Neural cell (in vitro differentiated cells): ENCODE results near the gene MIPOL1. TPM values are rescaled to one million over a fixed set of nuclear protein-coding genes. Genes with fewer than 3 reads are reported as not detected.

Experiments used
- H2AFZ ChIP-seq: fragments of 200-600, 300-800 bp; sonication (generic), shearing (Covaris generic); 2 replicates; pipeline ENCODE4 v1.6.0; 2014; ENCODE audit warnings: low read depth, mild to moderate bottlenecking, antibody characterized with exemption, low read length, moderate library complexity
- H3F3A ChIP-seq: fragments of 200-600 bp; shearing (Covaris generic); 2 replicates; pipeline ENCODE4 v1.6.1; 2016; ENCODE audit warnings: mild to moderate bottlenecking, moderate library complexity, mixed read lengths, antibody characterized with exemption, low read length; ENCODE audit not compliant: insufficient read depth, poor library complexity, severe bottlenecking
- H3K27ac ChIP-seq: fragments of 200-600, 300-800 bp; sonication (generic), shearing (Covaris generic); 2 replicates; pipeline ENCODE4 v1.5.1; 2014; ENCODE audit warnings: mild to moderate bottlenecking, low read length, moderate library complexity
- H3K27me3 ChIP-seq: fragments of 300-800, 200-600 bp; sonication (generic), shearing (Covaris generic); 2 replicates; pipeline ENCODE4 v1.6.0; 2014; ENCODE audit warnings: mild to moderate bottlenecking, low read depth, low read length, moderate library complexity; ENCODE audit not compliant: insufficient read depth
- H3K36me3 ChIP-seq: fragments of 300-800, 200-600 bp; sonication (generic), shearing (Covaris generic); 2 replicates; pipeline ENCODE4 v1.5.1; 2014; ENCODE audit warnings: mild to moderate bottlenecking, antibody characterized with exemption, low read length, moderate library complexity; ENCODE audit not compliant: insufficient read depth
- H3K4me2 ChIP-seq: fragments of 300-800, 200-600 bp; sonication (generic), shearing (Covaris generic); 2 replicates; pipeline ENCODE4 v1.6.0; 2014; ENCODE audit warnings: mild to moderate bottlenecking, low read length
- H3K4me3 ChIP-seq: fragments of 300-800, 200-600 bp; sonication (generic), shearing (Covaris generic); 2 replicates; pipeline ENCODE4 v1.5.1; 2014; ENCODE audit warnings: mild to moderate bottlenecking, low read length, moderate library complexity
- H3K79me2 ChIP-seq: fragments of 200-600 bp; shearing (Covaris generic); replicated peaks from 2 replicates; pipeline ENCODE4 v1.6.0; 2014; ENCODE audit warnings: mild to moderate bottlenecking, low read length, moderate library complexity; ENCODE audit not compliant: insufficient read depth
- H3K9ac ChIP-seq: fragments of 300-800, 200-600 bp; sonication (generic), shearing (Covaris generic); 2 replicates; pipeline ENCODE4 v1.6.1; 2016; ENCODE audit warnings: mild to moderate bottlenecking, low read length, mixed read lengths
- H3K9me2 ChIP-seq: fragments of 200-600 bp; shearing (Covaris generic); 2 replicates; pipeline ENCODE4 v1.6.1; 2016; ENCODE audit warnings: mild to moderate bottlenecking, low read length, mixed read lengths; ENCODE audit not compliant: insufficient read depth
- H3K9me3 ChIP-seq: fragments of 200-600, 300-800 bp; sonication (generic), shearing (Covaris generic); 2 replicates; pipeline ENCODE4 v1.6.1; 2016; ENCODE audit warnings: mild to moderate bottlenecking, mixed run types, low read length, moderate library complexity, mixed read lengths
- H4K20me1 ChIP-seq: fragments of 200-600 bp; shearing (Covaris generic); 2 replicates; pipeline ENCODE4 v1.6.1; 2016; ENCODE audit warnings: mild to moderate bottlenecking, mixed run types; ENCODE audit not compliant: insufficient read depth
- EP300 ChIP-seq: fragments of 450-650 bp; conservative IDR thresholded peaks from 2 replicates; pipeline ENCODE4 v1.6.1; 2014; ENCODE audit warnings: antibody characterized with exemption, mild to moderate bottlenecking, moderate library complexity; ENCODE audit not compliant: poor library complexity, severe bottlenecking
- EZH2 ChIP-seq: fragments of 200-600, 300-800 bp; shearing (Covaris generic), sonication (generic); IDR thresholded peaks from 2 replicates; pipeline ENCODE4 v1.6.1; 2014; ENCODE audit warnings: antibody characterized with exemption, low read length, borderline replicate concordance, mild to moderate bottlenecking; ENCODE audit not compliant: insufficient read depth, poor library complexity, severe bottlenecking
- MXI1 ChIP-seq: fragments of 450-650 bp; conservative IDR thresholded peaks from 2 replicates; pipeline ENCODE4 v1.6.1; 2014; ENCODE audit warnings: antibody characterized with exemption, mild to moderate bottlenecking; ENCODE audit not compliant: poor library complexity, severe bottlenecking
- POLR2AphosphoS5 ChIP-seq: IDR thresholded peaks from 2 replicates; pipeline ENCODE4 v1.6.1; 2012
- RAD21 ChIP-seq: fragments of 450-650 bp; conservative IDR thresholded peaks from 2 replicates; pipeline ENCODE4 v1.6.1; 2014; ENCODE audit warnings: antibody characterized with exemption, mild to moderate bottlenecking, moderate library complexity
- SMC3 ChIP-seq: fragments of 450-650 bp; conservative IDR thresholded peaks from 2 replicates; pipeline ENCODE4 v1.6.1; 2014; ENCODE audit warnings: antibody characterized with exemption, mild to moderate bottlenecking, moderate library complexity; ENCODE audit not compliant: poor library complexity
- TAF1 ChIP-seq: IDR thresholded peaks from 2 replicates; pipeline ENCODE4 v1.6.1; 2012; ENCODE audit warnings: low read depth
- polyA plus RNA-seq: library from polyadenylated mRNA; depleted of rRNA; stranded (reverse); fragments of >200 nt; gene quantifications from 2 replicates; pipeline ENCODE4 v1.2.3, GENCODE V29; 2014
- TF ChIP-seq, protein P1 (sequence below): fragments of 450-650 bp; IDR thresholded peaks from 2 replicates; pipeline ENCODE4 v1.5.1; 2014; ENCODE audit warnings: antibody characterized with exemption, mild to moderate bottlenecking, moderate library complexity; ENCODE audit not compliant: poor library complexity, severe bottlenecking
- TF ChIP-seq, protein P2 (sequence below): IDR thresholded peaks from 2 replicates; pipeline ENCODE4 v1.6.1; 2012; ENCODE audit warnings: borderline replicate concordance

The MIPOL1 gene
- polyA plus RNA-seq, 1 donor from 2014 or later: 1.3 TPM

DNA sequence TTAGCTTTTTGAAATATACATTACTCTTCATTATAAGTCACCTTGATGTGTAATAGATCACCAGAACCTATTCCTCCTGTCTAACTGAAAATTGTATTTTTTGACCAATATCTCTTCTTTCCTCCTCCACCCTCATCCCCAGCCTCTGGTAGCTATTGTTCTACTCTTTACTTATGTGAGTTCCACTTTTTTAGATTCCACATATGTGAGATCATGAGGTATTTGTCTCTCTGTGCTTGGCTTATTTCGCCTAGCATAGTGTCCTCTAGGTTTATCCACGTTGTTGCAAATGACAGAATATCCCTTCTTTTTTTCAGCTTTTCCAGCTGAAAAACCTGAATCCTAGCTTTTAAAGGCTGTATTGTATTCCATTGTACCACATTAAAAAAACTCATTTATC, 82.1 kb downstream of the MIPOL1 start:
- Histone ChIP-seq H3K36me3 (no peaks in the 10 kb centered on the region), H3K27ac (no peak overlapping the region), H3K9me3 (no peaks in the 10 kb centered on the region), H3K9me2 (no peaks in the 10 kb centered on the region), H3K27me3 (no peaks in the 10 kb centered on the region), H3K9ac (no peak overlapping the region), H3F3A (no peaks in the 10 kb centered on the region), H3K79me2 (no peaks in the 10 kb centered on the region), H3K4me2 (no peak overlapping the region), H4K20me1 (no peaks in the 10 kb centered on the region), H3K4me3 (no peak overlapping the region), H2AFZ (no peak overlapping the region)
- TF ChIP-seq MXI1: no peak
- no peak for TF ChIP-seq RAD21
- TF ChIP-seq, protein P1, sequence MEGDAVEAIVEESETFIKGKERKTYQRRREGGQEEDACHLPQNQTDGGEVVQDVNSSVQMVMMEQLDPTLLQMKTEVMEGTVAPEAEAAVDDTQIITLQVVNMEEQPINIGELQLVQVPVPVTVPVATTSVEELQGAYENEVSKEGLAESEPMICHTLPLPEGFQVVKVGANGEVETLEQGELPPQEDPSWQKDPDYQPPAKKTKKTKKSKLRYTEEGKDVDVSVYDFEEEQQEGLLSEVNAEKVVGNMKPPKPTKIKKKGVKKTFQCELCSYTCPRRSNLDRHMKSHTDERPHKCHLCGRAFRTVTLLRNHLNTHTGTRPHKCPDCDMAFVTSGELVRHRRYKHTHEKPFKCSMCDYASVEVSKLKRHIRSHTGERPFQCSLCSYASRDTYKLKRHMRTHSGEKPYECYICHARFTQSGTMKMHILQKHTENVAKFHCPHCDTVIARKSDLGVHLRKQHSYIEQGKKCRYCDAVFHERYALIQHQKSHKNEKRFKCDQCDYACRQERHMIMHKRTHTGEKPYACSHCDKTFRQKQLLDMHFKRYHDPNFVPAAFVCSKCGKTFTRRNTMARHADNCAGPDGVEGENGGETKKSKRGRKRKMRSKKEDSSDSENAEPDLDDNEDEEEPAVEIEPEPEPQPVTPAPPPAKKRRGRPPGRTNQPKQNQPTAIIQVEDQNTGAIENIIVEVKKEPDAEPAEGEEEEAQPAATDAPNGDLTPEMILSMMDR: no peak
- TF ChIP-seq, protein P2, sequence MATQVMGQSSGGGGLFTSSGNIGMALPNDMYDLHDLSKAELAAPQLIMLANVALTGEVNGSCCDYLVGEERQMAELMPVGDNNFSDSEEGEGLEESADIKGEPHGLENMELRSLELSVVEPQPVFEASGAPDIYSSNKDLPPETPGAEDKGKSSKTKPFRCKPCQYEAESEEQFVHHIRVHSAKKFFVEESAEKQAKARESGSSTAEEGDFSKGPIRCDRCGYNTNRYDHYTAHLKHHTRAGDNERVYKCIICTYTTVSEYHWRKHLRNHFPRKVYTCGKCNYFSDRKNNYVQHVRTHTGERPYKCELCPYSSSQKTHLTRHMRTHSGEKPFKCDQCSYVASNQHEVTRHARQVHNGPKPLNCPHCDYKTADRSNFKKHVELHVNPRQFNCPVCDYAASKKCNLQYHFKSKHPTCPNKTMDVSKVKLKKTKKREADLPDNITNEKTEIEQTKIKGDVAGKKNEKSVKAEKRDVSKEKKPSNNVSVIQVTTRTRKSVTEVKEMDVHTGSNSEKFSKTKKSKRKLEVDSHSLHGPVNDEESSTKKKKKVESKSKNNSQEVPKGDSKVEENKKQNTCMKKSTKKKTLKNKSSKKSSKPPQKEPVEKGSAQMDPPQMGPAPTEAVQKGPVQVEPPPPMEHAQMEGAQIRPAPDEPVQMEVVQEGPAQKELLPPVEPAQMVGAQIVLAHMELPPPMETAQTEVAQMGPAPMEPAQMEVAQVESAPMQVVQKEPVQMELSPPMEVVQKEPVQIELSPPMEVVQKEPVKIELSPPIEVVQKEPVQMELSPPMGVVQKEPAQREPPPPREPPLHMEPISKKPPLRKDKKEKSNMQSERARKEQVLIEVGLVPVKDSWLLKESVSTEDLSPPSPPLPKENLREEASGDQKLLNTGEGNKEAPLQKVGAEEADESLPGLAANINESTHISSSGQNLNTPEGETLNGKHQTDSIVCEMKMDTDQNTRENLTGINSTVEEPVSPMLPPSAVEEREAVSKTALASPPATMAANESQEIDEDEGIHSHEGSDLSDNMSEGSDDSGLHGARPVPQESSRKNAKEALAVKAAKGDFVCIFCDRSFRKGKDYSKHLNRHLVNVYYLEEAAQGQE: no peak
- TF ChIP-seq SMC3: no peak
- no peak for TF ChIP-seq EZH2
- no peak for TF ChIP-seq TAF1
- no peak for TF ChIP-seq EP300
- TF ChIP-seq POLR2AphosphoS5: no peak

DNA sequence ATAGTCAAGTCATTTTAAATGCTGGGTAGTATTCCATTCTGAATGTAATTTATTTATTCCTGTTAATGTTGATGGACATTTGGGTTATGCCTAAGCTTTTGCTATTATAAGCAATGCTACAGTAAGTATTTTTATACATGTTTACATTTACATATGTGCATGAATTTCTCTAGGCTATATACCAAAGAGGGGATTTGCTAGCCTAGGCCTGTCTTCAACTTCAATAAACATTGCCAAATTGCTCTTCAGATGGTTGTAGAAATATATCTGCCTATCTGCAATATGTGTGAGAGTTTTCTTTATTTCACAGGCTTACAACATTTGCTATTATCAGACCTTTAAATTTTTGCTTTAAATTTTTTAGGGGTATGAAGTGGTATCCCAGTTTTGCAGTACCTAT, 87.0 kb downstream of the MIPOL1 start:
- Histone ChIP-seq H4K20me1 (no peaks in the 10 kb centered on the region), H3K79me2 (no peaks in the 10 kb centered on the region), H3K27me3 (no peaks in the 10 kb centered on the region), H3K4me2 (no peak overlapping the region), H3F3A (no peaks in the 10 kb centered on the region), H3K9me2 (no peaks in the 10 kb centered on the region), H2AFZ (no peak overlapping the region), H3K9me3 (no peaks in the 10 kb centered on the region), H3K4me3 (no peak overlapping the region), H3K9ac (no peak overlapping the region), H3K36me3 (no peaks in the 10 kb centered on the region), H3K27ac (no peak overlapping the region)
- TF ChIP-seq EP300: no peak

DNA sequence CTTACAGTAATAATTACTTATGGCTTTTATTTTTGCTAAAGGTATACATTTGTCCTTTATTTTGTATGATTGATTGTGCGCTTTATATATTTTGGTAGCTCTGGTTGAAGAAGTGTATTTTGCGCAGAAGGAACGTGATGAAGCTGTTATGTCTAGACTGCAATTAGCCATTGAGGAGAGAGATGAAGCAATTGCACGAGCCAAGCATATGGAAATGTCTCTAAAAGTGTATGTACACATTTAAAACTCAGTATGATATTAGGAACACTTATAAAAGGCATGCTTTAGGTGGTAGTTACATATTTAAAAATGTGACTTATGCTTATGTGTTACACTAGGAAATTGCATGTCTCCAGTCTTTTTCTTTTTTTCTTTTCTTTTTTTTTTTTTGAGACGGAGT, 87.5 kb downstream of the MIPOL1 start:
- Histone ChIP-seq H3K9me3 (no peaks in the 10 kb centered on the region), H3K4me3 (no peak overlapping the region), H3K79me2 (no peaks in the 10 kb centered on the region), H3K27me3 (no peaks in the 10 kb centered on the region), H2AFZ (no peak overlapping the region), H3F3A (no peaks in the 10 kb centered on the region), H3K9me2 (no peaks in the 10 kb centered on the region), H3K27ac (no peak overlapping the region), H3K4me2 (no peak overlapping the region), H3K36me3 (no peaks in the 10 kb centered on the region), H3K9ac (no peak overlapping the region), H4K20me1 (no peaks in the 10 kb centered on the region)
- TF ChIP-seq, protein P2: no peak
- TF ChIP-seq RAD21 (no peak), TAF1 (no peak), MXI1 (no peak)
- TF ChIP-seq, protein P1: no peak
